Purkinje cell (primary cell): ENCODE results near the gene LRCH1. TPM values are rescaled to one million over a fixed set of nuclear protein-coding genes. Genes with fewer than 3 reads are reported as not detected.

Experiments
- polyA plus RNA-seq: library from polyadenylated mRNA; unstranded; fragments of >200 nt; fragmentation: Nextera tagmentation; gene quantifications from 2 replicates; pipeline ENCODE4 v1.2.1, GENCODE V29; 2014

Gene LRCH1, protein sequence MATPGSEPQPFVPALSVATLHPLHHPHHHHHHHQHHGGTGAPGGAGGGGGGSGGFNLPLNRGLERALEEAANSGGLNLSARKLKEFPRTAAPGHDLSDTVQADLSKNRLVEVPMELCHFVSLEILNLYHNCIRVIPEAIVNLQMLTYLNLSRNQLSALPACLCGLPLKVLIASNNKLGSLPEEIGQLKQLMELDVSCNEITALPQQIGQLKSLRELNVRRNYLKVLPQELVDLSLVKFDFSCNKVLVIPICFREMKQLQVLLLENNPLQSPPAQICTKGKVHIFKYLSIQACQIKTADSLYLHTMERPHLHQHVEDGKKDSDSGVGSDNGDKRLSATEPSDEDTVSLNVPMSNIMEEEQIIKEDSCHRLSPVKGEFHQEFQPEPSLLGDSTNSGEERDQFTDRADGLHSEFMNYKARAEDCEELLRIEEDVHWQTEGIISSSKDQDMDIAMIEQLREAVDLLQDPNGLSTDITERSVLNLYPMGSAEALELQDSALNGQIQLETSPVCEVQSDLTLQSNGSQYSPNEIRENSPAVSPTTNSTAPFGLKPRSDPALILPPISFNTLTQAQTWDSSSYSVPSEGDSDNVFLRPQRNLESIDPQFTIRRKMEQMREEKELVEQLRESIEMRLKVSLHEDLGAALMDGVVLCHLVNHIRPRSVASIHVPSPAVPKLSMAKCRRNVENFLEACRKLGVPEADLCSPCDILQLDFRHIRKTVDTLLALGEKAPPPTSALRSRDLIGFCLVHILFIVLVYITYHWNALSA
- polyA plus RNA-seq = 15.9 and 26.1 TPM in 2 replicates

DNA sequence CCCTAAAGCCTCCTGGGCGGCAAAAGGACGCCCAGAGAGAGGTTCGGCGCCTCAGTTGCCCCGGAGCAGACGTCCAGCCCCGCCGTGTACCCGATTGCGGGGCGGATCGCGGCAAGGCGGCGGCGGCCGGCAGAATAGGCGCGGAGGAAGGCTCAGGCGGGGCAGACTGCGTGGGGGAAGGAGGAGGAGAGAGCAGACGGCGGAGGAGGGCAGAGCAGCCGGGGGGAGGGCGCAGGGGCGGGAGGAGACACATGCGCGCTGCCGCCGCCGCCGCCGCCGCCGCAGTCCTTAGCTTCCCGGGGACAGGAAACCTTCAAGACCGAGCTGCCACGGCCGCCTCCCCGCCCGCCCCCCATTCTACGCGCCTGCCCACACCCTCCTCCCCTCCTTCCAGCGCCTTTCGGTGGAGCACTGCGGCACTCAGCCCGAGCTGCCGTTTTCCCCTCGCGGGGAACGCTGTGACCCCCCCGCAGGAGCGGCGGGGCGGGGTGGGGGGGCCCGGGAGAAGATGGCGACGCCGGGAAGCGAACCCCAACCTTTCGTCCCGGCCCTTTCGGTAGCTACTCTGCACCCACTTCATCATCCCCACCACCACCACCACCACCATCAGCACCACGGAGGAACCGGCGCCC is at the start of gene LRCH1:
LRCH1 (plus strand) TSS at position 282 of the 632 bp plus-strand sequence; CDS start at position 509, 227 bp downstream.

DNA sequence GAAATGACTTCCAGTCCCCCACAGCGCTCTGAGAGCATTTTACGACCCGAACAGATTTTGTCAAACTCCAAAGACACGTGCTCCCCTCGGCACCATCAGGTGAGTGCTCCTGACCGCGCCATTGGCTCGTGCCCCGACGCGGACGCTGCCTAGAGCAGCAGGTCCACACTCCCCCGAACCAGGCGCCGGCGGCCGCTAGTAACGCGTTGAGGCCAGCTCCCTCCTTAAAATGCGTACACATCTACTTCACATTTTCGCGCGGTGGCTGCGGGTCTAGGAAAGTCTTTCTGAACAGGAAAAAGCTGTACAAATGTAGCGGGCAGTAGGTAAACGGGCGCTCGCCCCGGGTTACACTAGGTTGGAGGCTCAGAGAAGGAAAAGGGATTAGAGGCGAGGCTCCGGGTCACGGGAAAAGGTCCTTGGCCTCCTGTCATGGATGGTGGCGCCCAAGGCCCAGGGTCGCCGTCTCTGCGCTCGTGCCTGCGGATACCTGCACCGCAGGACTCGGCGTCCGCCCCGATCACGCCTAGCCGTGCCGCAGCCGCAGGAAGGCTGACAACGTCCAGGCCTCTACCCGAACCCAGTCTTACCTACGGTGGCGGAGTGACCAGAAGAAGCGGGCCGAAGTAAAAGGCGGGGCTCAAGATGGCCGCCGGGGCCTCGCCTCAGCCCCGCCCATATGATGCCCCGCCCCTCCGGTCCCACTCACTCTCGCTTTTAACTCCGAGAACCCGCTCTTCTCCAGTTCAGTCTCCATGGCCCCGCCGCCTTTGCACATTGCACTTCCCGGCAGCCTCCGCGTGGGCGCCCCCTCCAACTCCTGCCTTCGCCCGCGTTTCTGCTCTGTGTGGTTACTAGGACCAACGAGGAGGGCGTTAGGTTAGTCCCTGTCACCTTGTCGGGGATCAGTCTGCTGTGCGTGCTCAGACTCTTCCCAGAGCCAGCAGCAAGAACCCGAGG is 243.8 kb downstream of the LRCH1 start, which contains the start of gene ESD:
ESD (minus strand) TSS at position 647 of the 960 bp plus-strand sequence. CDS start 5,748 bp downstream, outside the sequence.

Other genes starting within 250 kb of the LRCH1 start
- gene RUBCNL, start 165.9 kb upstream of the LRCH1 start, polyA plus RNA-seq = 28.1 and 42.1 TPM in 2 replicates
- 255 and 271 TPM in 2 replicates for gene ESD, start 244.0 kb downstream of the LRCH1 start, polyA plus RNA-seq